GM11168 (cell line): ENCODE results near the gene MCEE.
"Not testable (repeated sequence)": the region's sequence is repeated elsewhere in the genome, so short reads cannot be mapped to it uniquely, and the experiment has no call there.

Experiments
- in situ Hi-C: fragments of 300-500 bp; cut with MboI; formaldehyde crosslinking; loops from one replicate; pipeline ENCODE4 v1.12.0; 2022; ENCODE audit warnings: low sequenced_read_pairs; ENCODE audit not compliant: unreplicated experiment

MCEE gene

DNA sequence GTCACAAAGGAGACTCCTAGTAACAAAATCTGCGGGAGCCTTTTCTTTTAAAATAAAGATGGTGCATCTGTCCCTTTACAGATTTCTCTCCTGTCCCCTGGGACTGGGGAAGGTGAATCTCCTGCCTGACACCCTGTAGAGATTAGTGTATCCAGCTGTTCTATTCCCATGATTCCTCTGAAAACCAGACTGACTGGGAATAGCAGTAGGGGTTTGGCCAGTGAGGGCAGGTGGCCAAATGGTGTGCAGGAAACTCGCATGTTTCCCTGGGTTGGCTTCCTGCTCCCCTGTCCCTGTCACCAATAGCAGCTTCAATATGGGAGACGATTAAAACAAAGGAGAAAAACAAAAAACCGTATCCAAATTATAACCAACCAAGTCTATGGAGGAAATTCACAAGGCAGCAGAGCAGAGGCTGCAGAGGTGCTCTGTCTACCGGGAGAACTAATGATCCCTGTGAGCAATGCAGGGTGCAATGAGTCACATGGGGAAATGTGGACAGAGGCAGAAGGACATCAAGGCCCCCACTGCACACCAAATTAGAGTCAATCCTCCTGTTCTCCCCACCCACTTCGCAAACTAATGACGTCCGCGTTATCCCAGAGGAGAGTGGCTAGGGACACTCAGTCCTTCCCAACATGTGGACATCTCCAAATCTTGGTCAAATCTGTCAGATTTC, 44.6 kb downstream of the MCEE start:
- in situ Hi-C loops, result not testable (repeated sequence)

DNA sequence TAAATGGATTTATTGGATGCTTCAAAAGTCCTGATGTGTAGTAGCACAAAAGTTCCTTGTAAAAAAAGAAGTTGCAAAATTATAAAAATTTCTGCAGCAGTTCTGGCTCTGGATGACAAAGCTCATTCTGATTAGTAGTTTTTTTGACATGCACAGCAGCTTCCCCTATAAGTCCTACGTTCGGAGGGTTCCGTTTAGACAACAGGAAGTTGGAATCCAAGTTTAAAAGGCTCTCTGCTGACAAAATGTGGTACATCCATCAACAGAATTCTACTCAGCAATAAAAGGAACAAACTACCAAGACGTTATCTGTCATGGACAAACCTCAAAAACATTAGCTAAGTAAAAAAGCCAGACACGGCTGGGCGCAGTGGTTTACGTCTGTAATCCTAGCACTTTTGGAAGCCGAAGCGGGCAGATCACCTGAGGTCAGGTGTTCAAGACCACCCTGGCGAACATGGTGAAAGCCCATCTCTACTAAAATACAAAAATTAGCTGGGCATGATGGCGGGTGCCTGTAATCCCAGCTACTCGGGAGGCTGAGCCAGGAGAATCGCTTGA, 46.2 kb downstream of the MCEE start:
- in situ Hi-C loops, result not testable (repeated sequence)

- in situ Hi-C loops, result not testable (repeated sequence)
Measured at GRCh38 chr2:71083297-71083696, 46.7 kb downstream of the MCEE start.

- in situ Hi-C loops, result no loop called here
Measured at GRCh38 chr2:71082402-71083252, 47.4 kb downstream of the MCEE start.

DNA sequence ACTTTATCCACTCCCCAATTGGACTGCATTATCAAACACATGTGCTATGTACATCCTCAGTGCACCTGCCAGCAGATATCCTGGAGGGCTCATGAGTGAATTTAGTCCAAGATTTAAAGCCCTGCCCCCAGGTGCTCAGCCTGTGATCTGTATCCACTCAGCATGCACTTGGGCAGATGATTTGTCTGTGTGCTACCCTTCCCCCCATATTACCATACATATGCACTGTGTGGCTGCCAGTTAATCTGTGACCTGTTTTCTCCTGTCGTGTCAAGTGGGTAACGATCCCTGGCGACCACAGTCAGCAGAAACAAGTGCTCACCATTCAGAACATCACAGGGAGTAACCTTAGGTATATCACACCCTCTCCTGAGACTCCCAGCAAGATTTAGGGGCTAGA, 51.4 kb downstream of the MCEE start:
- in situ Hi-C loops, result no loop called here

DNA sequence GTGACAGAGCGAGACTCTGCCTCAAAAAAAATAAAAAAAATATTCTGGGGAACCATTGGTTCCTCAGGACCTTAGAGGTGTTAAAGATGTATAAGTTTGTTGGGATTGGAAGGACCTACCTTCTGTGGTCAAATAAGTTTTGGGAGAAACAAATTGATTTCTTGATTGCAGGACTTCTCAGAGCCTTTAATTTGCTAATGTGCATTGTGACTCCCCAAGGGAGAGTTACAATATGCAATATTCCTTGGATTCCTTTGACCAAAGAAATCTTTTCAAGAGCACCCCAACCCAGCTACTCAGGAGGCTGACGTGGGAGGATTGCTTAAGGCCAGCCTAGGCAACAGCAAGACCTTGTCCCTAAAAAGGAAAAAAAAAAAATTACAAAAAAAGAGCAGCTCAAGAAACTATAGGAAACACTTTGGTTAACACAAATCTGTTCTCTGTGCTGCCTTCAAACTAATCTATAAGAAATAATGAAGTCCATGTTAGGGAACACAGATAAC, 55.1 kb downstream of the MCEE start:
- in situ Hi-C loops, result no loop called here

- in situ Hi-C loops, result no loop called here
Measured at GRCh38 chr2:71073475-71073874, 56.6 kb downstream of the MCEE start.

- in situ Hi-C loops, result no loop called here
Measured at GRCh38 chr2:71072492-71072891, 57.5 kb downstream of the MCEE start.

GRCh38 chr2:71071681-71072398, 58.2 kb downstream of the MCEE start:
- in situ Hi-C loops, result no loop called here

DNA sequence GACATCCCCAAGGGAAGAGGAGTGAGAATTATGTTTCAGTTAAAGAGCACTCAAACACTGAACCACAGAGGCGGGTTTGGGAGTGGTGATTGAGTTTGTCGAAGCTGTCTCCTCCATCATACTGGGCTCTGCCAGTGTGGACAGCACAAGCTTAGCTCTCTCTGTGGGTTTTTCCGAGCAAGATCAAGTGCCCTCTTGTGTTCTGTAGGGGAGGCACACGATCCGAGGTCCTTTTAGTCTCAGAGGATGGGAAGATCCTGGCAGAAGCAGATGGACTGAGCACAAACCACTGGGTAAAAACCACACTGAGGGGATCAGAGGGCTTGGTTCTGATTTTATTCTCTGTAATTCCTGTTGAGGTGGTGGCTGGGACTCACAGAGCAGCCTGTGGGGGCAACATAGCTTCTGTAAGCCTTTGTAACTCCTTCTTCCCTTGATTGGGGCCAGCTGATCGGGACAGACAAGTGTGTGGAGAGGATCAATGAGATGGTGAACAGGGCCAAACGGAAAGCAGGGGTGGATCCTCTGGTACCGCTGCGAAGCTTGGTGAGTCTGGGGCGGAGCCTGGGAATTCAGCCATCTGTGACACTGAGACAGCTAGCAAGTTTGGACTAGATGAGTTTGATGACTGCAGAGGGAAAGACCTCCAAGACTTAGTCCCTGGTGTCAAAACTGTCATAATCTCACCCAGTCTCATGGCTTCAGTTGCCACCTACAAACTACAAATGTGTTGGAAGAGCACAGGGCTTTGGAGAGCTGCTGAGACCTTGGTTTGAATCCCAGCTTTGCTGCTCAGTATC, 59.5 kb downstream of the MCEE start:
- in situ Hi-C loops, result no loop called here

- in situ Hi-C loops, result no loop called here
Measured at GRCh38 chr2:71069376-71069775, 60.7 kb downstream of the MCEE start.

- in situ Hi-C loops, result no loop called here
Measured at GRCh38 chr2:71068218-71069035, 61.6 kb downstream of the MCEE start, which contains the start of gene NAGK. Gene NAGK (plus strand): TSS chr2:71068648. CDS start chr2:71068684, 36 bp downstream.

GRCh38 chr2:71067567-71068217, 62.3 kb downstream of the MCEE start:
- in situ Hi-C loops, result no loop called here

- in situ Hi-C loops, result no loop called here
Measured at GRCh38 chr2:71066856-71067255, 63.2 kb downstream of the MCEE start.

- in situ Hi-C loops, result no loop called here
Measured at GRCh38 chr2:71064754-71065621, 65.0 kb downstream of the MCEE start.

DNA sequence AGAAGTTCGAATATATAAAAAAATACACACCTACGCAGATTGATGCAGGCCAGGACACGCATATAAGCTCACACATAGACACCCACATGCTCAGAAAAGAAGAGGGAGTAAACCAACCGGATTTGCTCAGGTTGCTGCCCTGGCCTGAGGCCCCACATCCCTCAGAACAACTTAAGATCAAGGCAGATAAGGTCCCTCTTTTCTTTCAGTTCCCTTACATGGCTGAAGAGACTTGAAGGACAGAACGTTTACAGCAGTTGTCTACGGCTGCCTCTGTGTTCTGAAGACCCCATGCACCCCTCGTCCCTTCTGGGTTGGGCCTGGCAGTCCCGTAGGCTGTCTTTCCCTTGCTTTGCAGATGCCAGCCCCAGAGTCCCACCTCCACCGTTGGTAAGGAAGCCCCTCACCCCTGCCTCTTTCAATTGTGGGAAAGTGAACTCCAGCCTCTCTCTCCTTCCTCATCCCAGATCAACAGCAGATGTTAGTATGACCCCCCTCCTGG, 65.9 kb downstream of the MCEE start:
- in situ Hi-C loops, result no loop called here

- in situ Hi-C loops, result no loop called here
Measured at GRCh38 chr2:71063216-71063615, 66.8 kb downstream of the MCEE start.
